ENCODE measurements around the gene CLSTN2. TPM values are rescaled to one million over a fixed set of nuclear protein-coding genes. Genes with fewer than 3 reads are reported as not detected.

Gene CLSTN2
- total and polyA plus RNA-seq, 8 donors = 0.31 to 1.1 (median 0.61) TPM

- no peak for DNase-seq
- H3K27me3 ChIP-seq = no peaks in the 10 kb centered on the region
- H3K27ac ChIP-seq = no peak overlapping the region
- H3K36me3 ChIP-seq = no peaks in the 10 kb centered on the region
- intact Hi-C loops (cut with DNase I) = no loop called here
- peaks cover 0 to 8% of the 10 kb centered on the region in 2 donors for H3K9me3 ChIP-seq
- no peak overlapping the region for H3K4me3 ChIP-seq
- TF ChIP-seq, protein P1, sequence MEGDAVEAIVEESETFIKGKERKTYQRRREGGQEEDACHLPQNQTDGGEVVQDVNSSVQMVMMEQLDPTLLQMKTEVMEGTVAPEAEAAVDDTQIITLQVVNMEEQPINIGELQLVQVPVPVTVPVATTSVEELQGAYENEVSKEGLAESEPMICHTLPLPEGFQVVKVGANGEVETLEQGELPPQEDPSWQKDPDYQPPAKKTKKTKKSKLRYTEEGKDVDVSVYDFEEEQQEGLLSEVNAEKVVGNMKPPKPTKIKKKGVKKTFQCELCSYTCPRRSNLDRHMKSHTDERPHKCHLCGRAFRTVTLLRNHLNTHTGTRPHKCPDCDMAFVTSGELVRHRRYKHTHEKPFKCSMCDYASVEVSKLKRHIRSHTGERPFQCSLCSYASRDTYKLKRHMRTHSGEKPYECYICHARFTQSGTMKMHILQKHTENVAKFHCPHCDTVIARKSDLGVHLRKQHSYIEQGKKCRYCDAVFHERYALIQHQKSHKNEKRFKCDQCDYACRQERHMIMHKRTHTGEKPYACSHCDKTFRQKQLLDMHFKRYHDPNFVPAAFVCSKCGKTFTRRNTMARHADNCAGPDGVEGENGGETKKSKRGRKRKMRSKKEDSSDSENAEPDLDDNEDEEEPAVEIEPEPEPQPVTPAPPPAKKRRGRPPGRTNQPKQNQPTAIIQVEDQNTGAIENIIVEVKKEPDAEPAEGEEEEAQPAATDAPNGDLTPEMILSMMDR (IDR thresholded peaks at IDR 0.05) = no peak
- no peaks in the 10 kb centered on the region for H3K4me1 ChIP-seq
- no peak for ATAC-seq
Measured at GRCh38 chr3:140225996-140226395, 291.0 kb downstream of the CLSTN2 start.

DNA sequence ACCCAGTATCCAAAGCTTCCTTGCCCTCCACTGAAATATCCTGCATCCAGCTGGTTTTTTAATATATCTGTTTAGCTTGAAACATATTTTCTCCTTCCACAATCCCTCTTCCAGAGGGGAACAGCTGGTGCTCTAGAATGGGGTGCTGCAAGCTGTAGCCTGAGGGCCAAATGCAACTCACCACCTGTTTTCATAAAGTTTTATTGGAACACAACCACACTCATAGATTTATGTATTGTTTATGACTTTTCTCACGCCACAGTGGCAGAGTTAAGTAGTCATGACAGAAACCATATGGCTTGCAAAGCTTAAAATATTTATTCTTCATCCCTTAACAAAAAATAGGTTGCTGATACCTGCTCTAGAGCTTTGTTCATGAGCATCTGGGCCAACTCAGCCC, 298.7 kb downstream of the CLSTN2 start:
- Histone ChIP-seq H3K4me1 (no peaks in the 10 kb centered on the region), H3K27me3 (no peaks in the 10 kb centered on the region), H3K36me3 (no peaks in the 10 kb centered on the region), H3K27ac (no peak overlapping the region), H3K9me3 (peaks cover 0 to under 1% of the 10 kb centered on the region in 2 donors), H3K4me3 (no peak overlapping the region)
- DNase-seq (no peak), ATAC-seq (no peak)
- intact Hi-C loops (cut with DNase I) = no loop called here
- TF ChIP-seq, protein P1 (IDR thresholded peaks at IDR 0.05) = no peak

DNA sequence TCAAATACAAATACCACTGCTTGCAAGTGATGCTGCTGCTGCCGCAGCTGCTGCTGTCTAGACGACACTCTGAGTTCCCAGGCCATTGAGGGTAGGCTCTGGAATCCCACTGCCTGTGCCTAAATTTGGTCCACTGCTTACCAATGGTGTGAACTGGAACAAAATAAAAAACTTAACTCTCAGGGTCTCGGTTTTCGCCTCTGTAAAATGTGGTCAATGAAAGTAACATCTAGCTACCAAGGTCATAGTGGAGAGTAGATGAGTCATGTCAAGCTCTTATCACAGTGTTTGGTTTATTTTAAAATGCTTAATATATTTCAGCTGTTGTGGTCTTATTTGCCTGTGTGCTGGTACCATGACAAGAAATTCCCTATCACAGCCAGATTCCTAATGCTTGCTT, 299.3 kb downstream of the CLSTN2 start:
- ATAC-seq = no peak
- Histone ChIP-seq H3K4me3 (no peak overlapping the region), H3K4me1 (no peaks in the 10 kb centered on the region), H3K27ac (no peak overlapping the region), H3K27me3 (no peaks in the 10 kb centered on the region), H3K36me3 (no peaks in the 10 kb centered on the region), H3K9me3 (no peaks in the 10 kb centered on the region)
- intact Hi-C loops (cut with DNase I) = no loop called here
- no peak for DNase-seq
- TF ChIP-seq, protein P1 (IDR thresholded peaks at IDR 0.05) = no peak

GRCh38 chr3:140236836-140237501, 302.0 kb downstream of the CLSTN2 start:
- TF ChIP-seq, protein P1 (IDR thresholded peaks at IDR 0.05) = no peak
- Histone ChIP-seq H3K27me3 (no peaks in the 10 kb centered on the region), H3K4me1 (no peaks in the 10 kb centered on the region), H3K9me3 (no peaks in the 10 kb centered on the region), H3K4me3 (no peak overlapping the region), H3K27ac (no peak overlapping the region), H3K36me3 (no peaks in the 10 kb centered on the region)
- no peak for ATAC-seq
- intact Hi-C loops (cut with DNase I) = no loop called here
- no peak for DNase-seq

DNA sequence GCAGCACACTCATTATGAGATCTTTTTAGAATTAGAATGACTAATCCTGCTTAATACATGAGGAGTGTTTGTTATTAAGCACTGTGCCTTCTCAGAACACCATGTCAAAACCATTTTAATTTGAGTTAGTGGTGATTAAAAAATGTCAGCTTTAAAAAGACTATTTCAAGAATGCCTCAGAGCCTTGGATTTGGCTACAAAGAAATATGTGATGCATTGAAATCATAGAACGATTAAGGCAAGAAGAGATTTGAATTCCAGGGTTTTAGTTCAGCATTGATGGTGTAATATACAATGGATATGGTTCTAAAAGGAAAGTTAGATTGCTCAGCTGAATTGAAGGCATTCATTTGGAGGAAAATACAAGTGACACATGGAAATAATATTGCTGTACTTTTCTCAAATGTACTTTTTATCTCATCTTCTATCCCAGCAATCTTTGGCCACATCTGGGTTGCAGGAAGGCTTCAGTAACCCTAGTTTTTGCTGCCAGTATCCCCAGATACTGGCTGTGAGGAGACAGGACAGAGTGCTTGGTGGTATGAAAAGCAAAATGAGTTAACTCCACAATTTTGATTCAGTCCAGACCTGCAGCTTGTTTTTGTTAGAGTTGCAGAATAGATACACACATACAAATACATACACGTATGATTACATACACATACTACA, 303.8 kb downstream of the CLSTN2 start:
- Histone ChIP-seq H3K9me3 (no peaks in the 10 kb centered on the region), H3K27me3 (no peaks in the 10 kb centered on the region), H3K4me1 (no peaks in the 10 kb centered on the region), H3K27ac (no peak overlapping the region), H3K4me3 (no peak overlapping the region), H3K36me3 (no peaks in the 10 kb centered on the region)
- ATAC-seq = peak; percentile 39
- intact Hi-C loops (cut with DNase I) = no loop called here
- no peak for DNase-seq
- TF ChIP-seq, protein P1 (IDR thresholded peaks at IDR 0.05) = no peak
